Testis (tissue), 2 donors: Measurements from ENCODE around the gene LKAAEAR1.

ENCODE experiments used
- CTCF ChIP-seq, 3 experiments: fragments of 450-650 bp in 2 of 3; fragments of 200-600 bp in 1 of 3; sonication (generic) in 1 of 3; IDR thresholded peaks; one replicate each; pipeline ENCODE4 v1.5.1; 2016 to 2019; ENCODE audit warnings: antibody characterized with exemption in 3 of 3, mild to moderate bottlenecking in 2 of 3, moderate library complexity in 1 of 3
- POLR2A ChIP-seq: fragments of 450-650 bp; IDR thresholded peaks from one replicate; pipeline ENCODE4 v1.6.1; 2017; ENCODE audit warnings: antibody characterized with exemption, mild to moderate bottlenecking, moderate library complexity

DNA sequence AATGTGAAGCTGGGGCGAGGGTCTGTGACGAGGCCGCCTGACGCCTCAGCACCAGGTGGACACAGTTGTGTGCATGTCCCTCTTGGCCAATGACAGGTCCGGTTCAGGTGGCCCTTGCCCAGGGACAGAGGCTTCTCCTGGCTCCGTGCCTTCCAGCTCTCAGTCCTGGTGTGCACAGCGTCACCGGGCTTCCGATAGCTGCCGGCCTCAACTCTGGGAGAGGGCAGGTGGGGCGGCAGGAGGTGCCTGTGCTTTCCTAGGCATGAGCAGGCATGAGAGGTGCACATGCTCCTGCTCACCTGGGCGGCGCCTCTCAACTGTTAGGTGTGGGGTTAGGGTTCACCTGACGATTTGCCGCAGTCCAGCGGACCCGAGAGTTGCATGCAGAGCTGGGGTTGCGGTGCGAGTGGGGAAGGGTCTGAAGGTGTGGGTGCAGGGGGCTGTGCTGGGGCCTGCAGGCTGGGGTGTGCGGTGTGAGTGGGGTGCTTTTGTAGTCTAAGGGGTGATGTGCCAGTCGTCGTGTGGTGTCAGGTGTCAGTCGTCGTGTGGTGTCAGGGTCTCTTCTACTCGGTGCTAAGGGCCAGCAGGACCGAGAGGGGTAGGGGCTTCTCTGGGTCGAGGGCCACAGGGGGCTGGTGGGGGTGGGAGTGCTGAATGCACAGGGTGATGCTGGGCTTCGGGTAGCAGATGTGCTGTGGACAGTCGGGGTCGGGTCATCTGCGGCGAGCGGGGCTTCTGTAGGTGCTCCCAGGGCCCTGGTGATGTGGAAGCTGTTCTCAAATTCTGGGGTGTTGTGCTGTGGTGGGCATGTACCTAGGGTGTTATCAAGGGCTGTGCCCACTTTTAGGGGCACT lies 31.0 kb downstream of the LKAAEAR1 start:
- TF ChIP-seq CTCF (IDR thresholded peaks at IDR 0.05) (no peak), POLR2A (no peak)
